HG03108 (cell line): ENCODE results near the gene TWIST2.

Source experiments
- ATAC-seq: cut with Tn5 transposase; IDR thresholded peaks from one replicate; pipeline ENCODE4 v1.9.1; 2021; ENCODE audit warnings: moderate library complexity; ENCODE audit not compliant: unreplicated experiment

The TWIST2 gene

DNA sequence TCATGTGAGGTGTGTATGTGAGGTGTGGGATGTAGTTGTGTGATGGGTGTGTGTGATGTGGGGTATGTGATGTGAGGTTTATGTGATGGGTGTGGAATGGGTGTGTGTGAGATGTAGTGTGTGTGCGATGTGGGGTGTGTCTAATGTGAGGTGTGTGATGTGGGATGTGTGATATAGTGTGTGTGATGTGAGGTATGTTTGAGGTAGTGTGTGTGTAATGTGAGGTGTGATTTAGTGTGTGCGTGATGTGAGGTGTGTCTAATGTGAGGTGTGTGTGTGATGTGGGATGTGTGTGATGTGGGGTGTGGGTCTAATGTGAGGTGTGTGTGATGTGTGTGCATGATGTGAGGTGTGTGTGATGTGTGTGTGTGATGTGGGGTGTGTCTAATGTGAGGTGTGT lies 55.3 kb downstream of the TWIST2 start:
- ATAC-seq, result no peak

DNA sequence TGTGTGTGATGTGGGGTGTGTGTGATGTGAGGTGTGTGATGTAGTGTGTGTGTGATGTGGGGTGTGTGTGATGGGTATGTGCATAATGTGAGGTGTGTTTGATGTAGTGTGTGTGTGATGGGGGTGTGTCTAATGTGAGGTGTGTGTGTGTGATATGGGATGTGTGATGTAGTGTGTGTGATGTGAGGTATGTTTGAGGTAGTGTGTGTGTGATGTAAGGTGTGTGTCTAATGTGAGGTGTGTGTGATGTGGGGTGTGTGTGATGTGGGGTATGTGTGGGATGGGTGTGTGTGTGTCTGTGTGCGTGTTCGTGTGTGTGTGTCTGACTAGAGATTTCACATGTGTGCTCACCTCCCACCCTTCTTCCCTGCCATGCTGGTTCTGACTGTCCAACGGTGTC lies 56.3 kb downstream of the TWIST2 start:
- ATAC-seq, result no peak

- ATAC-seq, result no peak
These were observed 56.8 kb downstream of the TWIST2 start for GRCh38 chr2:238904716-238905115.

- no peak for ATAC-seq
These were observed 57.3 kb downstream of the TWIST2 start for GRCh38 chr2:238905224-238905623.

GRCh38 chr2:238905644-238906043 lies 57.8 kb downstream of the TWIST2 start:
- ATAC-seq, result no peak

DNA sequence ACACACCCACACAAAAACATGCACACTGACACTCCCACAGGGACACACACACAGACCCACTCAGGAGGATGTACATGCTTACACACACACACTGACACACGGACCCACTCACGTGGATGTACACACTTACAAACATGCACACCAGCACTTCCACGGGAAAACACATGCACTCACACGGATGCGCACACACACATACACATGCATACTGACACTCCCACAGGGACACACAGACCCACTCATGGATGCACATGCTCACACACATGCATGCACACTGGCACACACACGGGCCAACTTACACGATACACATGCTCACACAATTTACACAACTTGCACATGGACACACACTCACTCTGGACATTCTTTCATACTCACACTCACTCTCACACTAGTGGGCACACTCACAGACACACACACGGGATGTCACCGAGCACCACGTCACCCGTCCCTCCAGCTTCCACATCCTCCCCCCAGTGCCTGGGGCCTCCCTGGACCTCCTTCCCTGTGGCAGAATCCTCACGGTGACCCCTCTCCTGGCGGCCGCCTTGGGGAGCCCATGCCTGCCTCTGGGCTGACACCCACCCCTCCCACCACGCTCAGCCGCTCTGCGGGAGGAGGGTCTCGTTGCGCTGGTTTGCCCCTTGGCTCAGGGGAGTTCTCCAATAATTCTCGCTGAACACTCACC lies 58.5 kb downstream of the TWIST2 start:
- ATAC-seq, result no peak

- no peak for ATAC-seq
These were observed 59.2 kb downstream of the TWIST2 start for GRCh38 chr2:238906936-238907716.

- ATAC-seq, result no peak
These were observed 59.9 kb downstream of the TWIST2 start for GRCh38 chr2:238907717-238908173.

DNA sequence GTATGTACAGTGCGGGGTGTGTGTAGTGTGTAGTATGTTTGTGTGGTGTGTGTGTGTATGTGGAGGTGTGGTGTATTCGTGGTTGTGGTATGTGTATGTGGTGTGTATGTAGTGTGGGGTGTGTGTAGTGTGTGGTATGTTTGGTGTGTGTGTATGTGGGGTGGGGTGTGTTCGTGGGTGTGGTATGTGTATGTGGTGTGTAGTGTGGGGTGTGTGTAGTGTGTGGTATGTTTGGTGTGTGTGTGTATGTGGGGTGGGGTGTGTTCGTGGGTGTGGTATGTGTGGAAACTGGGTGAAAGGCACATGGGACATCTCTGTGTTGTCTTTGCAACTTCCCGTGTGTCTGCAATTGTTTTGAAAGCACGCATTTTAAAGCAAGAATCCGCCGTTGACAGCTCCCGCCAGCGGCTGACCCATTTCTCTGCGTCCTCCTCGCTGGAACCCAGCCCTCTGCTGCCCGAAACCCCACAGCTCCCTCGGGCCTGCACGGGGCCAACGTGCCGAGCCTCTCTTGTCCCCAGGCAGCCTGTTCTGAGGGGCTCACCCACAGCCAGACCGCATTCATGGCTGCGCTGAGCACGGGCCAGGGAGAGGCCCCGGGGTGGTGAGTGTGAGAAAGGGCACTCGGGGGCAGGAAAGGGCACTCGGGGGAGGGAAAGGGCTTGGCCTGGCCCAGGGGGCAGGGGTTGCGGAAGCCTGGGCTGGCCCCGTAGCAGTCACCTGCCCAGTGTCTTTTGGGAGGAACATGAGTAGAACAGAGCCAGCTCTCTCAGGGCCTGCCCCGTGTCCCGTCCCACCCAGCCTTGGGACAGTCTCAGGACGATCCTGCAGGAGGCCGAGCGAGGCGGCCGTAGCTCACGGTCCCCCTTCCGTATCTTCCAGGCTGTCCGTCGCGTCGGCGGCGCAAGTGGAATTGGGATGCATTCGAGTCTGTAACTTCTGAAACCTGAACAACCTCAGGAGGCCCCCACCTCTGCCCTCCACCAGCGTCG lies 61.4 kb downstream of the TWIST2 start:
- no peak for ATAC-seq

GRCh38 chr2:238910751-238911351 lies 63.0 kb downstream of the TWIST2 start:
- no peak for ATAC-seq

- no peak for ATAC-seq
These were observed 63.7 kb downstream of the TWIST2 start for GRCh38 chr2:238911376-238912227.

- no peak for ATAC-seq
These were observed 64.5 kb downstream of the TWIST2 start for GRCh38 chr2:238912228-238912915.

DNA sequence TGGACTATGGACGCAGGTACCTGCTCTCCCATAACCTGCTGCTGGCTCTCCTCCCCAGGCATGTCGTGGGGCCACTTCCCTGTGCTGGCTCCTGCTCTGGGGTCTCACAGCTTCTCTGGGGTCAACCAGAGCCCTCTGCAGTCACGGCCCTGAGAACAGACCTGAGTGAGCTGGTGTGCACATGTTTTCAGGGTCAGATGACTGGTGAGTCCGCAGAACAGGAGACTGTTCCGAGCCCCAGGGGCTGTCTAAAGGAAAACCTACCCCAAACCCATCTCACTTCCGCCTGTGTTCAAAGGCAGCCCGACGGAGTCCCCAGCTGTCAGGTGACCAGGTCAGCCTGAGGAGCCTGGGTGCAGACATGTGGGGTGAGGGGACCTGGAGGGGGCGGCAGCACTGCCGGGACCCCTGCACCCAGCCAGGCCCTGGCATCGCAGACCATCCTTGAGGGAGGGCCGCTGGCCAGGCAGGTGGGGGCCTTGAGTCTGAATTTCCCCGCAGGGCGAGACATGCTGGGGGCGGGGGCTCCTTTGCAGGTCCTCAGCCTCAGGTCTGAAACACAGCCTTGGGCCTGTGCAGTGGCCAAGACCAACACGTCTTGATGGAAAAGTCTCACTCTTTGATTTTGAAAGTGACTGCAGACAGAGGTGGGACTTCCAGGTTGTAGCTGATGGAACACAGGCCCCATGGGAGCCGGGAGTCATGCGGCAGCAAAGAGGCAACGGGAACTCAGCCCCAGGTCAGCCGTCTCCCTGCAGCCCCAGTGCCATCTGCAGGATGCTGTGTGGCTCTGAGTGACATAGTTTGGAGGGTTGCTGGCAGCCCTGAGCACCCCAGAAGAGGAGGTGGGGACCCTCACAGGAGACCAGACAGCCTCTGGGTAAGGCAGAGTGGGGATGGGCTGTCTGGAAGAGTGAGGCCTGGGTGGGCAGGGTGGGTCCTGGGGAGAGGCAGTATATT lies 65.3 kb downstream of the TWIST2 start:
- ATAC-seq, result no peak

- ATAC-seq, result no peak
These were observed 66.2 kb downstream of the TWIST2 start for GRCh38 chr2:238913931-238914647.

DNA sequence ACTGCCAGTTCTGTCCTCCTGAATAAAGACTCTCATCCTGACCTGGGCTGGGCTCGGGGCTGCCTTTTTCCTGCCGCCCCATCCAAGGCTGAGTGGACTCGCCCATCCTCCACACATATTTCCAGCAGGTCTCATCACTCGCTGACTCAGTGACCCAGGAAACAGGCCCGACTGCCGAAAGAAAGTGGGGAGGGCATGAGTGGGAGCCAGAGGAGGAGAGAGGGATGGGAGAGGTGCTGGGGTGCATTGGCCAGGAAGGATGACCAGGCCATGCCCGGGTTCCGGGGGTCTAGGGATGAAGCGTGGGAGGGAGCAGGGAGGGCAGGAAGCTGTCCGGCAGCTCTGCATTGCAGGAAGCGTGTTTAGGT lies 66.7 kb downstream of the TWIST2 start:
- ATAC-seq, result no peak

- ATAC-seq, result no peak
These were observed 67.3 kb downstream of the TWIST2 start for GRCh38 chr2:238915196-238915595.

GRCh38 chr2:238915596-238915995 lies 67.7 kb downstream of the TWIST2 start:
- ATAC-seq, result no peak
